Measurements from ENCODE around the gene HMGN4. TPM values are rescaled to one million over a fixed set of nuclear protein-coding genes. Genes with fewer than 3 reads are reported as not detected.

Gene HMGN4
- total and polyA plus RNA-seq, 9 of the 15 experiments (the other 6 are each of a cell fraction or from before 2014, with no cell fraction given) = 35.4 to 134 (median 94.1) TPM

- TF ChIP-seq ZBTB40 (IDR thresholded peaks at IDR 0.05) (peak; percentile 87), ZBTB40 (CRISPR knock-in tag; IDR thresholded peaks at IDR 0.05) (no peak), HOXB6 (CRISPR knock-in tag; IDR thresholded peaks at IDR 0.05; ENCODE audit: borderline replicate concordance) (no peak), GATA2 (CRISPR knock-in tag; IDR thresholded peaks at IDR 0.05) (peak; percentile 75), NCOA4 (IDR thresholded peaks at IDR 0.05; ENCODE audit: partially characterized antibody) (no peak), MTF1 (CRISPR knock-in tag; IDR thresholded peaks at IDR 0.05; ENCODE audit: borderline replicate concordance) (no peak), MLX (CRISPR knock-in tag; conservative IDR thresholded peaks at IDR 0.05) (0 out of 4 replicates have a peak, but pooled peaks of 1 of the 2 experiments have one; percentile 11), CREB3 (tag; conservative IDR thresholded peaks at IDR 0.05; ENCODE audit: low read depth) (no peak), TCF15 (CRISPR knock-in tag; IDR thresholded peaks at IDR 0.05) (no peak), NFATC3 (IDR thresholded peaks at IDR 0.05) (no peak; the same call in 1 of the 2 replicates)
Observed at GRCh38 chr6:26571592-26572296, 33.6 kb downstream of the HMGN4 start (continued).

All from K562 (cell line).